ENCODE measurements around the gene GSTO2.
A peak's percentile ranks its signal among the peaks of the same experiment; 100 is the strongest.

The GSTO2 gene

DNA sequence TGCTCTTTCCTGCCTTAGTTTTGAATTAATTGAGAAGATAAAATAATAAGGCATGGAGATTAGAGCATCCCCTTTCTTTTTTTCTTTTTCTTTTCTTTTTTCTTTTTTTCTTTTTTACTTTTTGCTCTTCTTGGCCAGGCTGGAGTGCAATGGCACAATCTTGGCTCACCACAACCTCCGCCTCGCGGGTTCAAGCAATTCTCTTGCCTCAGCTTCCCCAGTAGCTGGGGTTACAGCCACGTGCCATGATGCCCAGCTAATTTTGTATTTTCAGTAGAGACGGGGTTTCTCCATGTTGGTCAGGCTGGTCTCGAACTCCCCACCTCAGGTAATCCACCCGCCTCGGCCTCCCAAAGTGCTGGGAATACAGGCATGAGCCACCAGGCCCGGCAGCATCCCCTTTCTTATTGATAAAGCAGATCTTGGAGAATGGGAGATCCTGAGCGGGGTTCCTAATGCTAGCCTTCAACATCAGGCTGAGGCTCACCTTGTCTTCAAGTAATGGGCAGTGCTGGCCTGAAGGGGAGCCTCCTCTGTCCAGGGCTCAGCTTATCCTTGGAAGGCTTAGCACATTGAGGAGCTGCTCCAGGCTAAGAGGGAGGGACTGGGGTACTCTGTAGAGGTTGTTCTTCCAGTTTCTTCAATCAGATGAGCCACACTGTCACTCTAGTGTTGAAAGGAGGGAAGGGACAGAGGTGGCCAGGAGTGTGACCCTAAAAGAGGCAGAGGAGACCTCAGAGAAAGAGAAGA lies 27.9 kb downstream of the GSTO2 start:
- no peaks in the 10 kb centered on the region for H3K79me2 ChIP-seq (ENCODE audit: insufficient read depth, low read length)
- no peak overlapping the region for H3K4me2 ChIP-seq (ENCODE audit: low read length)
- peaks cover 3% of the 10 kb centered on the region; the same call in 1 of the 2 replicates for H3K27me3 ChIP-seq (ENCODE audit: insufficient read depth, low read length)
- no peak overlapping the region for H3K27ac ChIP-seq (ENCODE audit: low read depth, low read length, poor library complexity, severe bottlenecking)
- H3K4me3 ChIP-seq (ENCODE audit: low read depth, low read length, poor library complexity, severe bottlenecking), result no peak overlapping the region
- H3K36me3 ChIP-seq (ENCODE audit: insufficient read depth, low read length), result no peaks in the 10 kb centered on the region
- H4K20me1 ChIP-seq (ENCODE audit: insufficient read depth, low read length), result no peaks in the 10 kb centered on the region
- H3K9me2 ChIP-seq (ENCODE audit: low read depth, low read length), result no peaks in the 10 kb centered on the region
- no peaks in the 10 kb centered on the region for H3K9me3 ChIP-seq (ENCODE audit: low read length)
- H3K9ac ChIP-seq (ENCODE audit: low read length), result no peak overlapping the region
- H2AFZ ChIP-seq (ENCODE audit: low read length), result no peak overlapping the region
- no peaks in the 10 kb centered on the region for H3F3A ChIP-seq (ENCODE audit: insufficient read depth, low read length)
- H3K4me1 ChIP-seq (ENCODE audit: insufficient read depth, low read length, severe bottlenecking), result no peaks in the 10 kb centered on the region
- TF ChIP-seq, protein P1, sequence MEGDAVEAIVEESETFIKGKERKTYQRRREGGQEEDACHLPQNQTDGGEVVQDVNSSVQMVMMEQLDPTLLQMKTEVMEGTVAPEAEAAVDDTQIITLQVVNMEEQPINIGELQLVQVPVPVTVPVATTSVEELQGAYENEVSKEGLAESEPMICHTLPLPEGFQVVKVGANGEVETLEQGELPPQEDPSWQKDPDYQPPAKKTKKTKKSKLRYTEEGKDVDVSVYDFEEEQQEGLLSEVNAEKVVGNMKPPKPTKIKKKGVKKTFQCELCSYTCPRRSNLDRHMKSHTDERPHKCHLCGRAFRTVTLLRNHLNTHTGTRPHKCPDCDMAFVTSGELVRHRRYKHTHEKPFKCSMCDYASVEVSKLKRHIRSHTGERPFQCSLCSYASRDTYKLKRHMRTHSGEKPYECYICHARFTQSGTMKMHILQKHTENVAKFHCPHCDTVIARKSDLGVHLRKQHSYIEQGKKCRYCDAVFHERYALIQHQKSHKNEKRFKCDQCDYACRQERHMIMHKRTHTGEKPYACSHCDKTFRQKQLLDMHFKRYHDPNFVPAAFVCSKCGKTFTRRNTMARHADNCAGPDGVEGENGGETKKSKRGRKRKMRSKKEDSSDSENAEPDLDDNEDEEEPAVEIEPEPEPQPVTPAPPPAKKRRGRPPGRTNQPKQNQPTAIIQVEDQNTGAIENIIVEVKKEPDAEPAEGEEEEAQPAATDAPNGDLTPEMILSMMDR (IDR thresholded peaks at IDR 0.05; ENCODE audit: low read length), result no peak

DNA sequence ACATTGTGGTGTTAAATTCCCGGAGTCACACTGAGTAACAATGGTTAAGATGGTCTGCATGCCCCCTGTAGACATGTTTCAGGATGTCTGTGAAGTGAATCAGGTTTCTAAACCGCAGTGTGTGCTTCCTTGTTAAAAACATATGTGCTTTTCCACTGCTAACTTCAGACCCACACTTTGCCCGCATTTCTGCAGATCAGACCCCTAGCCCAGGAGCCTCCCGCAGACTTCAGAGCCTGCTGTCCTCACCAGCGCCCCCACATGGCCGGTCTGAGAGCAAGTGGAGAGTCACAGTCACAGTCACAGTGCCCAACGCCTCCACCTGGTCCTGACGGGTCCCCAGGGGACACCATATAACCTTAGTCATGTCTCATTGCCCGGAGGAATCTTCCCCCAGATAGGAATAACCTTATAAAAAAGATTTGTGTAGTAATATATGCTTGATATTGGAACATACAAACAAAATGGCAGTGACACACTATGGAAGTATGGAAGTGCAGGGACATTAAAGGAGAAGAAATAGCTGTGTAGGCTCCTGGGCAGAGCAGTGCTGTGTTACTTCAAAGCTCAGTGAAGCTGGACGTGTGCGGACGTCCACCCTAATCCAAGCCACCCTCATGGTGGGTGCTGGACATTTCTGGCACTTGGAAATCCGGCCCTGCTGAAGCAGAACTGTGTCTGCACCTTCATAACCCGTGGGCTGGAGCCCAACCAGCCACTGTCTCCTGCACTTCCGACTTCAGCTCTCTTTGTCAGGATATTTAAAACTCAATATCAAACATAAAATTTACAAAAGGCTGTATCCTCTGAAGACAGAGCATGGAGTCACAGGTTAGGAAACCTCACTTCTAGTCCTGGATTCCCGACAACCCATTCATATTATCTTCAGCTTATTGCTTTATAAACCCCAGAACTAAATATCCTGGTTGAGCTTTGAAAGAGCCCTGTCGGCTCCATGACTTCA lies 29.0 kb downstream of the GSTO2 start:
- TF ChIP-seq, protein P1 (IDR thresholded peaks at IDR 0.05; ENCODE audit: low read length), result peak; percentile 65
- no peak for TF ChIP-seq EZH2 (IDR thresholded peaks at IDR 0.05; ENCODE audit: borderline replicate concordance, low read length)
- no peak overlapping the region for H3K27ac ChIP-seq (ENCODE audit: low read depth, low read length, poor library complexity, severe bottlenecking)

DNA sequence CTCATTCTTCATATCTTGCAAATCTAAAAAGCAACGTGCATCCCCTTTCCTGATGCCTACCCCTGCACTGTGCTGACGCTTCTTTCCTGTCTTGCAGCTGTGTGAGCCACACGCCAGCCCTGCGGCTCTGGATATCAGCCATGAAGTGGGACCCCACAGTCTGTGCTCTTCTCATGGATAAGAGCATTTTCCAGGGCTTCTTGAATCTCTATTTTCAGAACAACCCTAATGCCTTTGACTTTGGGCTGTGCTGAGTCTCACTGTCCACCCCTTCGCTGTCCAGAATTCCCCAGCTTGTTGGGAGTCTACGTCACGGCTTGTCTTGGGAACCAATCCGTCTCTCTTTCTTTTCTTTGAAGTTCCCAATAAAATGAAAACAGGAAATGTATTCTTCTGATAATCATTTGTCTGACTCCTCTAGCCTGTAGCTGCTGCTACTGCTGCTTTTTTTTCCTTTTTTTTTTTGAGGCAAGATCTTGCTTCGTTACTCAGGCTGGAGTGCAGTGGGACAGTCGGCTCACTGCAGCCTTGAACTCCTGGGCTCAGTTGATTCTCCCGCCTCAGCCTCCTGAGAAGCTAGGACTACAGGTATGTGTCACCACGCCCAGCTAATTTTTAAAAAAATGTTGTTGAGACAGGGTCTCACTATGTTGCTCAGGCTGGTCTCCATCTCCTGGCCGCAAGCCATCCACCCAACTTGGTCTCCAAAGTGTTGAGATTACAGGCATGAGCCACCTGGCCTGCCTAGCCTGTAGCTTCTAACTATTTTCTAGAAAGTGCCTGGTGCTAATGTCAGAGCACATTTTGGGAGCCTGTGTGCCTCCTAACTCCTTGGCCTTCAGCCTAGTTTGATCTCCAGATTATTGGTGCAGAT lies 30.3 kb downstream of the GSTO2 start:
- Histone ChIP-seq H3K9me2 (ENCODE audit: low read depth, low read length) (no peaks in the 10 kb centered on the region), H3K4me3 (ENCODE audit: low read depth, low read length, poor library complexity, severe bottlenecking) (no peak overlapping the region), H3K4me1 (ENCODE audit: insufficient read depth, low read length, severe bottlenecking) (no peaks in the 10 kb centered on the region), H3K9me3 (ENCODE audit: low read length) (no peaks in the 10 kb centered on the region), H3K27me3 (ENCODE audit: insufficient read depth, low read length) (peaks cover 3% of the 10 kb centered on the region; the same call in 1 of the 2 replicates), H3K27ac (ENCODE audit: low read depth, low read length, poor library complexity, severe bottlenecking) (no peak overlapping the region), H3K79me2 (ENCODE audit: insufficient read depth, low read length) (no peaks in the 10 kb centered on the region), H3K9ac (ENCODE audit: low read length) (no peak overlapping the region), H3K4me2 (ENCODE audit: low read length) (no peak overlapping the region), H2AFZ (ENCODE audit: low read length) (no peak overlapping the region), H4K20me1 (ENCODE audit: insufficient read depth, low read length) (no peaks in the 10 kb centered on the region), H3F3A (ENCODE audit: insufficient read depth, low read length) (no peaks in the 10 kb centered on the region), H3K36me3 (ENCODE audit: insufficient read depth, low read length) (no peaks in the 10 kb centered on the region; the same call in 1 of the 2 replicates)
- TF ChIP-seq, protein P1 (IDR thresholded peaks at IDR 0.05; ENCODE audit: low read length), result no peak
- TF ChIP-seq EZH2 (IDR thresholded peaks at IDR 0.05; ENCODE audit: borderline replicate concordance, low read length), result no peak

More for the DNA sequence above, 29.0 kb downstream of the GSTO2 start:
- Histone ChIP-seq H3K9me3 (ENCODE audit: low read length) (no peaks in the 10 kb centered on the region), H3K79me2 (ENCODE audit: insufficient read depth, low read length) (no peaks in the 10 kb centered on the region), H3K9ac (ENCODE audit: low read length) (no peak overlapping the region), H4K20me1 (ENCODE audit: insufficient read depth, low read length) (no peaks in the 10 kb centered on the region), H3K27me3 (ENCODE audit: insufficient read depth, low read length) (peaks cover 3% of the 10 kb centered on the region; the same call in 1 of the 2 replicates), H3K9me2 (ENCODE audit: low read depth, low read length) (no peaks in the 10 kb centered on the region), H3K4me2 (ENCODE audit: low read length) (no peak overlapping the region), H2AFZ (ENCODE audit: low read length) (no peak overlapping the region), H3K4me1 (ENCODE audit: insufficient read depth, low read length, severe bottlenecking) (no peaks in the 10 kb centered on the region), H3K4me3 (ENCODE audit: low read depth, low read length, poor library complexity, severe bottlenecking) (no peak overlapping the region), H3K36me3 (ENCODE audit: insufficient read depth, low read length) (no peaks in the 10 kb centered on the region), H3F3A (ENCODE audit: insufficient read depth, low read length) (no peaks in the 10 kb centered on the region)
